ENCODE results near the gene PARP1.

Gene PARP1

GRCh38 chr1:226410958-226411357 lies 3.1 kb upstream of the PARP1 start:
- Mint-ChIP-seq H3K9me3 (no peaks in the 10 kb centered on the region), H3K4me3 (no peak overlapping the region), H3K36me3 (ENCODE audit: insufficient read depth) (peaks cover 16% of the 10 kb centered on the region), H3K27me3 (no peaks in the 10 kb centered on the region), H3K4me1 (peaks cover 24% of the 10 kb centered on the region), H3K27ac (ENCODE audit: low read depth) (no peak overlapping the region)
- no peak for ATAC-seq (replicated peaks; ENCODE audit: extremely low read depth, poor library complexity, severe bottlenecking)
- DNase-seq (ENCODE audit: low spot score in 2 of 2), result no peak

- Mint-ChIP-seq H3K9me3 (no peaks in the 10 kb centered on the region), H3K36me3 (ENCODE audit: insufficient read depth) (peaks cover 16% of the 10 kb centered on the region), H3K4me3 (no peak overlapping the region), H3K4me1 (peaks cover 40% of the 10 kb centered on the region), H3K27me3 (no peaks in the 10 kb centered on the region), H3K27ac (ENCODE audit: low read depth) (no peak overlapping the region)
- ATAC-seq (replicated peaks; ENCODE audit: extremely low read depth, poor library complexity, severe bottlenecking) (no peak), DNase-seq (ENCODE audit: low spot score in 2 of 2) (no peak)
Measured at GRCh38 chr1:226409392-226409791, 1.5 kb upstream of the PARP1 start.

GRCh38 chr1:226408285-226409184 lies 642 bp upstream of the PARP1 start:
- ATAC-seq (replicated peaks; ENCODE audit: extremely low read depth, poor library complexity, severe bottlenecking) (peak; percentile 18), DNase-seq (ENCODE audit: low spot score in 2 of 2) (no peak)
- Mint-ChIP-seq H3K4me1 (peaks cover 49% of the 10 kb centered on the region), H3K27ac (ENCODE audit: low read depth) (peak overlapping the region; percentile 94), H3K36me3 (ENCODE audit: insufficient read depth) (peaks cover 20% of the 10 kb centered on the region), H3K4me3 (peak overlapping the region; percentile 94), H3K9me3 (no peaks in the 10 kb centered on the region), H3K27me3 (no peaks in the 10 kb centered on the region)

- DNase-seq (ENCODE audit: low spot score in 2 of 2) (no peak), ATAC-seq (replicated peaks; ENCODE audit: extremely low read depth, poor library complexity, severe bottlenecking) (peak; percentile 54)
- no peaks in the 10 kb centered on the region for H3K9me3 Mint-ChIP-seq
- H3K4me3 Mint-ChIP-seq, result peak overlapping the region; percentile 94
- H3K27me3 Mint-ChIP-seq, result no peaks in the 10 kb centered on the region
- peaks cover 24% of the 10 kb centered on the region for H3K36me3 Mint-ChIP-seq (ENCODE audit: insufficient read depth)
- peaks cover 60% of the 10 kb centered on the region for H3K4me1 Mint-ChIP-seq
- H3K27ac Mint-ChIP-seq (ENCODE audit: low read depth), result peak overlapping the region; percentile 94
Measured at GRCh38 chr1:226407199-226407496, 745 bp downstream of the PARP1 start.

- H3K27ac Mint-ChIP-seq (ENCODE audit: low read depth), result peak overlapping the region; percentile 94
- H3K36me3 Mint-ChIP-seq (ENCODE audit: insufficient read depth), result peaks cover 29% of the 10 kb centered on the region
- DNase-seq (ENCODE audit: low spot score in 2 of 2) (no peak), ATAC-seq (replicated peaks; ENCODE audit: extremely low read depth, poor library complexity, severe bottlenecking) (no peak)
- H3K4me3 Mint-ChIP-seq, result peak overlapping the region; percentile 94
- H3K4me1 Mint-ChIP-seq, result peaks cover 67% of the 10 kb centered on the region
- H3K9me3 Mint-ChIP-seq, result no peaks in the 10 kb centered on the region
- H3K27me3 Mint-ChIP-seq, result no peaks in the 10 kb centered on the region
Measured at GRCh38 chr1:226406401-226406881, 1.5 kb downstream of the PARP1 start.

- H3K9me3 Mint-ChIP-seq, result no peaks in the 10 kb centered on the region
- H3K4me3 Mint-ChIP-seq, result peak overlapping the region; percentile 94
- peaks cover 76% of the 10 kb centered on the region for H3K4me1 Mint-ChIP-seq
- DNase-seq (ENCODE audit: low spot score in 2 of 2) (no peak), ATAC-seq (replicated peaks; ENCODE audit: extremely low read depth, poor library complexity, severe bottlenecking) (no peak)
- H3K27me3 Mint-ChIP-seq, result no peaks in the 10 kb centered on the region
- peak overlapping the region; percentile 94 for H3K27ac Mint-ChIP-seq (ENCODE audit: low read depth)
- H3K36me3 Mint-ChIP-seq (ENCODE audit: insufficient read depth), result peaks cover 36% of the 10 kb centered on the region
Measured at GRCh38 chr1:226405411-226405988, 2.4 kb downstream of the PARP1 start.

- H3K4me1 Mint-ChIP-seq, result peaks cover 82% of the 10 kb centered on the region
- peaks cover 42% of the 10 kb centered on the region for H3K36me3 Mint-ChIP-seq (ENCODE audit: insufficient read depth)
- peak overlapping the region; percentile 94 for H3K4me3 Mint-ChIP-seq
- no peak for DNase-seq (ENCODE audit: low spot score in 2 of 2)
- ATAC-seq (replicated peaks; ENCODE audit: extremely low read depth, poor library complexity, severe bottlenecking), result no peak
- no peaks in the 10 kb centered on the region for H3K27me3 Mint-ChIP-seq
- H3K27ac Mint-ChIP-seq (ENCODE audit: low read depth), result peak overlapping the region; percentile 94
- H3K9me3 Mint-ChIP-seq, result no peaks in the 10 kb centered on the region
Measured at GRCh38 chr1:226404904-226405222, 3.0 kb downstream of the PARP1 start.

GRCh38 chr1:226404063-226404903 lies 3.6 kb downstream of the PARP1 start:
- no peaks in the 10 kb centered on the region for H3K9me3 Mint-ChIP-seq
- peak overlapping the region; percentile 94 for H3K4me3 Mint-ChIP-seq
- peak overlapping the region; percentile 94 for H3K27ac Mint-ChIP-seq (ENCODE audit: low read depth)
- peaks cover 88% of the 10 kb centered on the region for H3K4me1 Mint-ChIP-seq
- ATAC-seq (replicated peaks; ENCODE audit: extremely low read depth, poor library complexity, severe bottlenecking) (no peak), DNase-seq (ENCODE audit: low spot score in 2 of 2) (no peak)
- no peaks in the 10 kb centered on the region for H3K27me3 Mint-ChIP-seq
- H3K36me3 Mint-ChIP-seq (ENCODE audit: insufficient read depth), result peaks cover 48% of the 10 kb centered on the region

- peaks cover 49% of the 10 kb centered on the region for H3K36me3 Mint-ChIP-seq (ENCODE audit: insufficient read depth)
- ATAC-seq (replicated peaks; ENCODE audit: extremely low read depth, poor library complexity, severe bottlenecking) (no peak), DNase-seq (ENCODE audit: low spot score in 2 of 2) (no peak)
- H3K27me3 Mint-ChIP-seq, result no peaks in the 10 kb centered on the region
- H3K4me3 Mint-ChIP-seq, result peak overlapping the region; percentile 94
- H3K9me3 Mint-ChIP-seq, result no peaks in the 10 kb centered on the region
- H3K27ac Mint-ChIP-seq (ENCODE audit: low read depth), result peak overlapping the region; percentile 94
- peaks cover 87% of the 10 kb centered on the region for H3K4me1 Mint-ChIP-seq
Measured at GRCh38 chr1:226403201-226404034, 4.5 kb downstream of the PARP1 start.

- Mint-ChIP-seq H3K27me3 (no peaks in the 10 kb centered on the region), H3K4me3 (no peak overlapping the region), H3K4me1 (peaks cover 89% of the 10 kb centered on the region), H3K27ac (ENCODE audit: low read depth) (no peak overlapping the region), H3K36me3 (ENCODE audit: insufficient read depth) (peaks cover 52% of the 10 kb centered on the region), H3K9me3 (no peaks in the 10 kb centered on the region)
- no peak for ATAC-seq (replicated peaks; ENCODE audit: extremely low read depth, poor library complexity, severe bottlenecking)
- no peak for DNase-seq (ENCODE audit: low spot score in 2 of 2)
Measured at GRCh38 chr1:226402739-226403165, 5.1 kb downstream of the PARP1 start.

- no peak overlapping the region for H3K27ac Mint-ChIP-seq (ENCODE audit: low read depth)
- DNase-seq (ENCODE audit: low spot score in 2 of 2) (no peak), ATAC-seq (replicated peaks; ENCODE audit: extremely low read depth, poor library complexity, severe bottlenecking) (no peak)
- no peak overlapping the region for H3K4me3 Mint-ChIP-seq
- peaks cover 47% of the 10 kb centered on the region for H3K36me3 Mint-ChIP-seq (ENCODE audit: insufficient read depth)
- H3K27me3 Mint-ChIP-seq, result no peaks in the 10 kb centered on the region
- peaks cover 86% of the 10 kb centered on the region for H3K4me1 Mint-ChIP-seq
- no peaks in the 10 kb centered on the region for H3K9me3 Mint-ChIP-seq
Measured at GRCh38 chr1:226401355-226402303, 6.3 kb downstream of the PARP1 start.

Data from central memory CD8-positive, alpha-beta T cell (primary cell).